Measurements from ENCODE around the gene CUL3. TPM values are rescaled to one million over a fixed set of nuclear protein-coding genes. Genes with fewer than 3 reads are reported as not detected.
A peak's percentile ranks its signal among the peaks of the same experiment; 100 is the strongest.

Gene CUL3
- total and polyA plus RNA-seq, 2 of the 8 experiments (the other 6 are each of a cell fraction or from before 2014, with no cell fraction given): 28.5 to 113 TPM

DNA sequence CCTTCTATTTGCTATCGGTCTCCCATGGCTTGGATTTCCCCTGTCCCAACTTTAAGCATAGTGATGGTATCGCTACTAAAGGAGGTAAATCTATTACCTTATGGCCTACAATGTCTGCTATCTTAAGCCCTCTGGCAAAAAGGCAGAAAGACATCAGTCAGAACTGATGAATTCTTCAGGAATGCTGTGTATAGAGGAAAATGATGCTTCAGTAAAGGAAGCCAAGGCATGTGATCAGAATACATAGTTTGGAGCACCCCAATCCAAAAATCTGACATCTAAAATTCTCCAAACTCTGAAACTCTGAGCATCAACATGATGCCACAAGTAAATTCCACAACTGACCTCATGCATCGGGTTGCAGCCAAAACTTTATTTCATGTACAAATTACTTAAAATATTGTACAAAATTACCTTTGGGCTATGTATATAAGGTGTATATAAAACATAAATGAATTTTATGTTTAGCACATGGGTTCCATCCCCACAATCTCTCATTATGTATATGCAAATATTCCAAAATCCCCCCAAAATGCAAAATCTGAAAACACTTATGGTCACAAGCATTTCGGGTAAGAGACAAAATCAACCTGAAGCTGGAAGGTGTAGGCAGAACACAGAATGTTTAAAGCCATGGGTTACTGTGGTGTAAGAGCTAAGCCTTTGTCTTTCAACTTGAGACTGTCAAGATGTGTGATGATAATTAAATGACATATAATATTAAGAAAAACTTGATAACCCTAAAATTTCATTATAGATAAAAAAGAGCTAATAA, 66.2 kb downstream of the CUL3 start:
- H2BK12ac ChIP-seq (ENCODE audit: low read depth, low read length): no peak overlapping the region
- H3K9ac ChIP-seq (replicated peaks in 1 of 4; ENCODE audit: extremely low read depth in 1 of 4, low read depth in 3 of 4, low read length in 3 of 4): no peak overlapping the region
- no peak overlapping the region for H3K56ac ChIP-seq (replicated peaks; ENCODE audit: insufficient read length, low read depth, low read length)
- no peak overlapping the region for H3K27ac ChIP-seq (ENCODE audit: low read depth, low read length)
- H2BK15ac ChIP-seq (ENCODE audit: low read length): no peak overlapping the region
- H3K27me3 ChIP-seq (replicated peaks in 1 of 4; ENCODE audit: control insufficient read depth in 3 of 4, extremely low read depth in 1 of 4, insufficient read depth in 3 of 4, low read length in 3 of 4): no peaks in the 10 kb centered on the region
- H3K4me1 ChIP-seq (replicated peaks in 1 of 4; ENCODE audit: control insufficient read depth in 3 of 4, insufficient read depth in 4 of 4, low read length in 3 of 4): peaks cover 0 to 7% (median 0%) of the 10 kb centered on the region in 4 experiments; a peak in 2 of 7 replicates
- ChIA-PET POLR2A (ENCODE audit: partially characterized antibody) (no interaction called here), CTCF (ENCODE audit: partially characterized antibody) (no interaction called here)
- H2AK5ac ChIP-seq (ENCODE audit: low read depth, low read length): no peak overlapping the region
- no peak overlapping the region for H4K91ac ChIP-seq (replicated peaks; ENCODE audit: insufficient read length, low read length)
- no peak overlapping the region for H4K8ac ChIP-seq (ENCODE audit: extremely low read depth, insufficient read depth, low read length)
- H3K4me2 ChIP-seq (ENCODE audit: insufficient read depth in 1 of 2, low read depth in 2 of 2, low read length in 2 of 2): no peak overlapping the region
- H3K9me3 ChIP-seq (ENCODE audit: insufficient read depth in 2 of 2, low read depth in 1 of 2, low read length in 1 of 2): no peaks in the 10 kb centered on the region
- H3K4me3 ChIP-seq (ENCODE audit: extremely low read depth in 1 of 4, insufficient read depth in 2 of 4, low read depth in 3 of 4, low read length in 4 of 4): no peak overlapping the region
- no peak overlapping the region for H2AFZ ChIP-seq (ENCODE audit: low read length)
- no peaks in the 10 kb centered on the region for H3K23me2 ChIP-seq (ENCODE audit: low read depth, low read length)
- no peak overlapping the region for H3K14ac ChIP-seq (ENCODE audit: insufficient read length)
- H3K79me1 ChIP-seq (ENCODE audit: low read depth, low read length): no peaks in the 10 kb centered on the region; the same call in 1 of the 2 replicates
- FAIRE-seq (no peak), DNase-seq (ENCODE audit: low read depth in 1 of 2, low spot score in 2 of 2) (no peak)
- H3K36me3 ChIP-seq (ENCODE audit: control insufficient read depth in 2 of 4, insufficient read depth in 4 of 4, low read length in 3 of 4): no peaks in the 10 kb centered on the region; a peak in 1 of 8 replicates
- no peak overlapping the region for H3K4ac ChIP-seq (replicated peaks; ENCODE audit: insufficient read length, low read depth, low read length)
- H2BK20ac ChIP-seq (ENCODE audit: low read length): no peak overlapping the region
- peak overlapping the region; percentile 89 for H3K23ac ChIP-seq (ENCODE audit: insufficient read length)
- H3K79me2 ChIP-seq (ENCODE audit: control insufficient read depth in 1 of 2, insufficient read depth in 2 of 2, low read length in 2 of 2): peaks cover 11 to 80% of the 10 kb centered on the region in 2 experiments
- peaks cover 0 to 2% of the 10 kb centered on the region in 2 experiments for H4K20me1 ChIP-seq (replicated peaks in 1 of 2; ENCODE audit: control insufficient read depth in 1 of 2, insufficient read depth in 2 of 2, low read length in 2 of 2)
- no peak overlapping the region for H3K18ac ChIP-seq (ENCODE audit: extremely low read depth, low read length)
- no peak overlapping the region for H2BK120ac ChIP-seq (replicated peaks; ENCODE audit: low read depth, low read length)
- H4K5ac ChIP-seq (ENCODE audit: insufficient read length, low read depth, low read length): no peak overlapping the region
- 92% methylated on average over 4 of the region's 4 CpGs; no CpG with 5 or more reads in 1 of the 2 experiments for WGBS, 2 experiments (ENCODE audit: extremely low coverage in 1 of 2, insufficient coverage in 1 of 2, insufficient read length in 1 of 2, insufficient replicate concordance in 2 of 2, low coverage in 1 of 2, low lambda C conversion rate in 2 of 2, missing lambda C conversion rate in 1 of 2)
- no peak overlapping the region for H2BK5ac ChIP-seq (ENCODE audit: low read depth, low read length)
- TF ChIP-seq CHD1 (IDR thresholded peaks at IDR 0.05; ENCODE audit: low read depth, low read length) (no peak), BRCA1 (IDR thresholded peaks at IDR 0.05; ENCODE audit: low read depth, low read length) (no peak), TCF12 (IDR thresholded peaks at IDR 0.05; ENCODE audit: low read depth, low read length) (no peak), TAF1 (IDR thresholded peaks at IDR 0.05; ENCODE audit: low read depth, low read length) (no peak), RXRA (IDR thresholded peaks at IDR 0.05; ENCODE audit: insufficient read depth, low read depth, low read length) (no peak), SP2 (IDR thresholded peaks at IDR 0.05; ENCODE audit: low read length) (no peak), SIN3A (conservative IDR thresholded peaks at IDR 0.05 in 1 of 2, IDR thresholded peaks at IDR 0.05 in 1 of 2; ENCODE audit: low read depth in 1 of 2, low read length in 2 of 2) (no peak), KDM4A (IDR thresholded peaks at IDR 0.05; ENCODE audit: low read depth, low read length, severe bottlenecking) (no peak), POU5F1 (IDR thresholded peaks at IDR 0.05; ENCODE audit: low read depth, low read length) (no peak), EP300 (IDR thresholded peaks at IDR 0.05; ENCODE audit: borderline replicate concordance in 1 of 2, low read depth in 2 of 2, low read length in 2 of 2) (no peak)
- TF ChIP-seq, protein P1, sequence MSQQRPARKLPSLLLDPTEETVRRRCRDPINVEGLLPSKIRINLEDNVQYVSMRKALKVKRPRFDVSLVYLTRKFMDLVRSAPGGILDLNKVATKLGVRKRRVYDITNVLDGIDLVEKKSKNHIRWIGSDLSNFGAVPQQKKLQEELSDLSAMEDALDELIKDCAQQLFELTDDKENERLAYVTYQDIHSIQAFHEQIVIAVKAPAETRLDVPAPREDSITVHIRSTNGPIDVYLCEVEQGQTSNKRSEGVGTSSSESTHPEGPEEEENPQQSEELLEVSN (IDR thresholded peaks at IDR 0.05): no peak
- TF ChIP-seq, protein P2, sequence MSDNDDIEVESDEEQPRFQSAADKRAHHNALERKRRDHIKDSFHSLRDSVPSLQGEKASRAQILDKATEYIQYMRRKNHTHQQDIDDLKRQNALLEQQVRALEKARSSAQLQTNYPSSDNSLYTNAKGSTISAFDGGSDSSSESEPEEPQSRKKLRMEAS (IDR thresholded peaks at IDR 0.05): no peak

Data from H1 (cell line).